ENCODE results near the gene PEX3. TPM values are rescaled to one million over a fixed set of nuclear protein-coding genes. Genes with fewer than 3 reads are reported as not detected.

Gene PEX3
- total RNA-seq, 1 donor from 2014 or later: 18.8 TPM

GRCh38 chr6:143405373-143406154 is 45.0 kb upstream of the PEX3 start:
- Histone ChIP-seq H3K4me3 (no peak overlapping the region), H3K4me1 (peaks cover 7% of the 10 kb centered on the region), H3K9me3 (no peaks in the 10 kb centered on the region), H3K27ac (no peak overlapping the region), H3K36me3 (no peaks in the 10 kb centered on the region), H3K27me3 (no peaks in the 10 kb centered on the region)
- no peak for TF ChIP-seq CTCF (IDR thresholded peaks at IDR 0.05)
- intact Hi-C loops (cut with DNase I): no loop called here
- ATAC-seq: no peak
- DNase-seq: no peak

- Histone ChIP-seq H3K9me3 (no peaks in the 10 kb centered on the region), H3K4me1 (no peaks in the 10 kb centered on the region), H3K27ac (no peak overlapping the region), H3K4me3 (no peak overlapping the region), H3K36me3 (no peaks in the 10 kb centered on the region), H3K27me3 (no peaks in the 10 kb centered on the region)
- ATAC-seq (no peak), DNase-seq (no peak)
- TF ChIP-seq CTCF (IDR thresholded peaks at IDR 0.05): no peak
- intact Hi-C loops (cut with DNase I): no loop called here
Measured at GRCh38 chr6:143406673-143407072, 43.9 kb upstream of the PEX3 start.

- no peaks in the 10 kb centered on the region for H3K9me3 ChIP-seq
- no peak overlapping the region for H3K4me3 ChIP-seq
- no peak for DNase-seq
- H3K27me3 ChIP-seq: no peaks in the 10 kb centered on the region
- no peak overlapping the region for H3K27ac ChIP-seq
- no peak for TF ChIP-seq CTCF (IDR thresholded peaks at IDR 0.05)
- no peaks in the 10 kb centered on the region for H3K4me1 ChIP-seq
- ATAC-seq: no peak
- H3K36me3 ChIP-seq: no peaks in the 10 kb centered on the region
- intact Hi-C loops (cut with DNase I): no loop called here
Measured at GRCh38 chr6:143408151-143408786, 42.3 kb upstream of the PEX3 start.

GRCh38 chr6:143408787-143409162 is 41.8 kb upstream of the PEX3 start:
- ATAC-seq (no peak), DNase-seq (no peak)
- no peaks in the 10 kb centered on the region for H3K4me1 ChIP-seq
- TF ChIP-seq CTCF (IDR thresholded peaks at IDR 0.05): no peak
- no peaks in the 10 kb centered on the region for H3K9me3 ChIP-seq
- no peaks in the 10 kb centered on the region for H3K27me3 ChIP-seq
- no peak overlapping the region for H3K4me3 ChIP-seq
- intact Hi-C loops (cut with DNase I): no loop called here
- H3K36me3 ChIP-seq: no peaks in the 10 kb centered on the region
- no peak overlapping the region for H3K27ac ChIP-seq

- no peaks in the 10 kb centered on the region for H3K9me3 ChIP-seq
- ATAC-seq (no peak), DNase-seq (no peak)
- H3K36me3 ChIP-seq: no peaks in the 10 kb centered on the region
- no peak for TF ChIP-seq CTCF (IDR thresholded peaks at IDR 0.05)
- intact Hi-C loops (cut with DNase I): loop anchor here (10.0 kb wide), 1 partner anchor 716 kb away; no protein-coding TSS in a partner anchor
- H3K27me3 ChIP-seq: no peaks in the 10 kb centered on the region
- H3K4me1 ChIP-seq: no peaks in the 10 kb centered on the region
- H3K4me3 ChIP-seq: no peak overlapping the region
- H3K27ac ChIP-seq: no peak overlapping the region
Measured at GRCh38 chr6:143410859-143411270, 39.7 kb upstream of the PEX3 start.
